WTC11 (cell line): ENCODE measurements around the gene DOCK7. TPM values are rescaled to one million over a fixed set of nuclear protein-coding genes. Genes with fewer than 3 reads are reported as not detected.

Experiments used
- ATAC-seq: fragments of 200-7000 bp; cut with Tn5 transposase; 2 replicates; pipeline ENCODE4 v1.10.0; 2021; ENCODE audit warnings: mild to moderate bottlenecking, moderate library complexity
- CTCF ChIA-PET: fragments of 300-600 bp; sonication (Branson Sonifier 250); formaldehyde crosslinking; loops from one replicate; lab custom pipeline; 2021; ENCODE audit warnings: antibody characterized with exemption; lab: Charles Lee
- POLR2A ChIA-PET: fragments of 350-600 bp; sonication (Branson Sonifier 250); formaldehyde crosslinking; loops from one replicate; lab custom pipeline; 2021; ENCODE audit warnings: antibody characterized with exemption; lab: Charles Lee
- DNase-seq: peaks from one replicate; pipeline ENCODE4 v3.0.0; 2021; ENCODE audit warnings: low spot score
- H3K27ac Mint-ChIP-seq: 2 replicates; pipeline ENCODE4 v1.8.0; 2021; ENCODE audit warnings: mixed read lengths
- H3K27me3 Mint-ChIP-seq: 2 replicates; pipeline ENCODE4 v1.8.0; 2021; ENCODE audit warnings: low read depth, mild to moderate bottlenecking, moderate library complexity, mixed read lengths
- H3K36me3 Mint-ChIP-seq: 2 replicates; pipeline ENCODE4 v1.8.0; 2021; ENCODE audit warnings: mixed read lengths
- H3K4me1 Mint-ChIP-seq: 2 replicates; pipeline ENCODE4 v1.8.0; 2022; ENCODE audit warnings: mixed read lengths
- H3K4me3 Mint-ChIP-seq: 2 replicates; pipeline ENCODE4 v1.8.0; 2021; ENCODE audit warnings: mild to moderate bottlenecking, moderate library complexity, mixed read lengths
- H3K9me3 Mint-ChIP-seq: 2 replicates; pipeline ENCODE4 v1.8.0; 2021; ENCODE audit warnings: mixed read lengths
- EMX1 ChIP-seq: fragments of 250-450 bp; sonication (Bioruptor Pico); IDR thresholded peaks from 2 replicates; pipeline ENCODE4 v1.8.0; 2021; ENCODE audit warnings: mild to moderate bottlenecking
- ERG ChIP-seq: fragments of 250-450 bp; sonication (Bioruptor Pico); IDR thresholded peaks from 2 replicates; pipeline ENCODE4 v1.8.0; 2021; ENCODE audit warnings: mild to moderate bottlenecking
- FOXK1 ChIP-seq: sonication (generic); formaldehyde crosslinking; IDR thresholded peaks from 2 replicates; pipeline ENCODE4 v1.8.0; 2022; ENCODE audit warnings: mild to moderate bottlenecking, moderate library complexity, missing genetic modification reagents
- GTF2I ChIP-seq: fragments of 250-450 bp; sonication (Bioruptor Pico); conservative IDR thresholded peaks from 2 replicates; pipeline ENCODE4 v1.4.0; 2021; ENCODE audit warnings: mild to moderate bottlenecking
- NR3C1 ChIP-seq: sonication (generic); formaldehyde crosslinking; conservative IDR thresholded peaks from 2 replicates; pipeline ENCODE4 v1.8.1; 2023; ENCODE audit warnings: low read depth, mild to moderate bottlenecking, missing genetic modification reagents
- OVOL2 ChIP-seq: fragments of 250-450 bp; sonication (Bioruptor Pico); IDR thresholded peaks from 2 replicates; pipeline ENCODE4 v1.9.0; 2021; ENCODE audit warnings: mild to moderate bottlenecking, borderline replicate concordance
- RELA ChIP-seq: sonication (generic); formaldehyde crosslinking; IDR thresholded peaks from 2 replicates; pipeline ENCODE4 v1.8.1; 2022; ENCODE audit warnings: missing genetic modification reagents, mild to moderate bottlenecking, borderline replicate concordance
- TEAD1 ChIP-seq: sonication (generic); formaldehyde crosslinking; IDR thresholded peaks from 2 replicates; pipeline ENCODE4 v1.8.0; 2022; ENCODE audit warnings: mild to moderate bottlenecking, missing genetic modification reagents
- TP53 ChIP-seq: sonication (generic); formaldehyde crosslinking; IDR thresholded peaks from 2 replicates; pipeline ENCODE4 v1.8.1; 2023; ENCODE audit warnings: mild to moderate bottlenecking, missing genetic modification reagents
- ZBTB43 ChIP-seq: sonication (generic); formaldehyde crosslinking; IDR thresholded peaks from 2 replicates; pipeline ENCODE4 v1.8.1; 2023; ENCODE audit warnings: mild to moderate bottlenecking, missing genetic modification reagents
- ZNF121 ChIP-seq: sonication (generic); formaldehyde crosslinking; IDR thresholded peaks from 2 replicates; pipeline ENCODE4 v1.8.0; 2023; ENCODE audit warnings: missing genetic modification reagents
- ZNF232 ChIP-seq: sonication (generic); formaldehyde crosslinking; IDR thresholded peaks from 2 replicates; pipeline ENCODE4 v1.8.0; 2022; ENCODE audit warnings: mild to moderate bottlenecking, missing genetic modification reagents
- ZNF317 ChIP-seq: sonication (generic); formaldehyde crosslinking; IDR thresholded peaks from 2 replicates; pipeline ENCODE4 v1.8.1; 2023; ENCODE audit warnings: low read depth, mild to moderate bottlenecking, moderate library complexity, missing genetic modification reagents, borderline replicate concordance
- ZNF423 ChIP-seq: fragments of 250-450 bp; sonication (Bioruptor Pico); IDR thresholded peaks from 2 replicates; pipeline ENCODE4 v2.1.2; 2022; ENCODE audit warnings: mild to moderate bottlenecking, moderate library complexity
- ZNF512 ChIP-seq: sonication (generic); formaldehyde crosslinking; IDR thresholded peaks from 2 replicates; pipeline ENCODE4 v1.8.1; 2022; ENCODE audit warnings: missing genetic modification reagents, borderline replicate concordance
- ZNF671 ChIP-seq: fragments of 250-450 bp; sonication (Bioruptor Pico); IDR thresholded peaks from 2 replicates; pipeline ENCODE4 v1.8.0; 2021; ENCODE audit warnings: mild to moderate bottlenecking
- total RNA-seq: library from RNA; stranded (reverse); gene quantifications from 3 replicates; pipeline ENCODE4 v1.2.3, GENCODE V29; 2021
- TF ChIP-seq, protein P1 (sequence below): sonication (generic); formaldehyde crosslinking; IDR thresholded peaks from 2 replicates; pipeline ENCODE4 v1.8.0; 2023; ENCODE audit warnings: mild to moderate bottlenecking, missing genetic modification reagents
- TF ChIP-seq, protein P2 (sequence below): sonication (generic); formaldehyde crosslinking; IDR thresholded peaks from 2 replicates; pipeline ENCODE4 v1.8.0; 2022; ENCODE audit warnings: mild to moderate bottlenecking, missing genetic modification reagents
- TF ChIP-seq, protein P3 (sequence below): fragments of 200-600 bp; IDR thresholded peaks from 2 replicates; pipeline ENCODE4 v1.8.0; 2022; ENCODE audit warnings: antibody characterized with exemption

The DOCK7 gene
- total RNA-seq, 1 experiment from 2014 or later: 34.2 TPM

GRCh38 chr1:62652387-62652786 lies 35.8 kb downstream of the DOCK7 start (continued):
- TF ChIP-seq, protein P1, sequence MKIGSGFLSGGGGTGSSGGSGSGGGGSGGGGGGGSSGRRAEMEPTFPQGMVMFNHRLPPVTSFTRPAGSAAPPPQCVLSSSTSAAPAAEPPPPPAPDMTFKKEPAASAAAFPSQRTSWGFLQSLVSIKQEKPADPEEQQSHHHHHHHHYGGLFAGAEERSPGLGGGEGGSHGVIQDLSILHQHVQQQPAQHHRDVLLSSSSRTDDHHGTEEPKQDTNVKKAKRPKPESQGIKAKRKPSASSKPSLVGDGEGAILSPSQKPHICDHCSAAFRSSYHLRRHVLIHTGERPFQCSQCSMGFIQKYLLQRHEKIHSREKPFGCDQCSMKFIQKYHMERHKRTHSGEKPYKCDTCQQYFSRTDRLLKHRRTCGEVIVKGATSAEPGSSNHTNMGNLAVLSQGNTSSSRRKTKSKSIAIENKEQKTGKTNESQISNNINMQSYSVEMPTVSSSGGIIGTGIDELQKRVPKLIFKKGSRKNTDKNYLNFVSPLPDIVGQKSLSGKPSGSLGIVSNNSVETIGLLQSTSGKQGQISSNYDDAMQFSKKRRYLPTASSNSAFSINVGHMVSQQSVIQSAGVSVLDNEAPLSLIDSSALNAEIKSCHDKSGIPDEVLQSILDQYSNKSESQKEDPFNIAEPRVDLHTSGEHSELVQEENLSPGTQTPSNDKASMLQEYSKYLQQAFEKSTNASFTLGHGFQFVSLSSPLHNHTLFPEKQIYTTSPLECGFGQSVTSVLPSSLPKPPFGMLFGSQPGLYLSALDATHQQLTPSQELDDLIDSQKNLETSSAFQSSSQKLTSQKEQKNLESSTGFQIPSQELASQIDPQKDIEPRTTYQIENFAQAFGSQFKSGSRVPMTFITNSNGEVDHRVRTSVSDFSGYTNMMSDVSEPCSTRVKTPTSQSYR (CRISPR knock-in tag): no peak
- TF ChIP-seq ERG: no peak
- no peak for TF ChIP-seq TEAD1
- no peak for TF ChIP-seq FOXK1 (CRISPR knock-in tag)
- TF ChIP-seq EMX1 (CRISPR knock-in tag): no peak
- TF ChIP-seq, all 79 proteins: peak for 0

GRCh38 chr1:62643283-62643682 lies 44.9 kb downstream of the DOCK7 start:
- Mint-ChIP-seq H3K4me3 (no peak overlapping the region), H3K36me3 (peaks cover 31% of the 10 kb centered on the region), H3K27ac (no peak overlapping the region), H3K27me3 (no peaks in the 10 kb centered on the region), H3K4me1 (no peaks in the 10 kb centered on the region; the same call in 1 of the 2 replicates), H3K9me3 (peaks cover 12% of the 10 kb centered on the region)
- no peak for TF ChIP-seq RELA
- no peak for TF ChIP-seq EMX1 (CRISPR knock-in tag)
- peak; percentile 84 for TF ChIP-seq ZNF317
- DNase-seq: no peak
- no peak for ATAC-seq
- POLR2A ChIA-PET: no interaction called here
- CTCF ChIA-PET: no interaction called here

GRCh38 chr1:62637392-62638105 lies 50.6 kb downstream of the DOCK7 start:
- Mint-ChIP-seq H3K9me3 (no peaks in the 10 kb centered on the region), H3K4me3 (no peak overlapping the region), H3K27me3 (no peaks in the 10 kb centered on the region), H3K4me1 (peaks cover 8% of the 10 kb centered on the region), H3K27ac (no peak overlapping the region), H3K36me3 (peaks cover 12% of the 10 kb centered on the region)
- CTCF ChIA-PET: no interaction called here
- ATAC-seq: no peak
- DNase-seq: no peak
- no peak for TF ChIP-seq GTF2I (CRISPR knock-in tag)
- no peak for TF ChIP-seq TP53
- no peak for TF ChIP-seq ZNF671
- TF ChIP-seq ZNF121: no peak
- TF ChIP-seq, protein P2, sequence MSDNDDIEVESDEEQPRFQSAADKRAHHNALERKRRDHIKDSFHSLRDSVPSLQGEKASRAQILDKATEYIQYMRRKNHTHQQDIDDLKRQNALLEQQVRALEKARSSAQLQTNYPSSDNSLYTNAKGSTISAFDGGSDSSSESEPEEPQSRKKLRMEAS: no peak
- no peak for TF ChIP-seq EMX1 (CRISPR knock-in tag)
- no peak for TF ChIP-seq NR3C1 (CRISPR knock-in tag)
- TF ChIP-seq, protein P3, sequence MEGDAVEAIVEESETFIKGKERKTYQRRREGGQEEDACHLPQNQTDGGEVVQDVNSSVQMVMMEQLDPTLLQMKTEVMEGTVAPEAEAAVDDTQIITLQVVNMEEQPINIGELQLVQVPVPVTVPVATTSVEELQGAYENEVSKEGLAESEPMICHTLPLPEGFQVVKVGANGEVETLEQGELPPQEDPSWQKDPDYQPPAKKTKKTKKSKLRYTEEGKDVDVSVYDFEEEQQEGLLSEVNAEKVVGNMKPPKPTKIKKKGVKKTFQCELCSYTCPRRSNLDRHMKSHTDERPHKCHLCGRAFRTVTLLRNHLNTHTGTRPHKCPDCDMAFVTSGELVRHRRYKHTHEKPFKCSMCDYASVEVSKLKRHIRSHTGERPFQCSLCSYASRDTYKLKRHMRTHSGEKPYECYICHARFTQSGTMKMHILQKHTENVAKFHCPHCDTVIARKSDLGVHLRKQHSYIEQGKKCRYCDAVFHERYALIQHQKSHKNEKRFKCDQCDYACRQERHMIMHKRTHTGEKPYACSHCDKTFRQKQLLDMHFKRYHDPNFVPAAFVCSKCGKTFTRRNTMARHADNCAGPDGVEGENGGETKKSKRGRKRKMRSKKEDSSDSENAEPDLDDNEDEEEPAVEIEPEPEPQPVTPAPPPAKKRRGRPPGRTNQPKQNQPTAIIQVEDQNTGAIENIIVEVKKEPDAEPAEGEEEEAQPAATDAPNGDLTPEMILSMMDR: no peak
- POLR2A ChIA-PET: no interaction called here

DNA sequence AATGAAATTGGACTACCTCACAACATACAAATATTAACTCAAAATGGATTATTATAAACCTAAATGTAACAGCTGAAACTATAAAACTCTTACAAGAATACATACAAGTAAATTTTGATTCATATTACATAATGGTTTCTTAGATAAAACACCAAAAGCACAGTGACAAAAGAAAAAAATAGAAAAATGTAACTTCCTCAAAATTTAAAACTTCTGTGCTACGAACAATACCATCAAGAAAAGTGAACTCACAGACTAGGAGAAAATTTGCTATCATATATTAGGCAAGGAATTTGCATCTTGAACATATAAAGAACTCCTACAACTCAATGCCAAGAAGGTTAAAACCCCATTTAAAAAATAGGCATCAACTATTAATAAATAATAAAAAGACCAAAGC lies 59.7 kb downstream of the DOCK7 start:
- H3K4me3 Mint-ChIP-seq: no peak overlapping the region
- CTCF ChIA-PET: no interaction called here

More for the DNA sequence above, 59.7 kb downstream of the DOCK7 start:
- Mint-ChIP-seq H3K27ac (no peak overlapping the region), H3K9me3 (no peaks in the 10 kb centered on the region), H3K36me3 (peaks cover 14% of the 10 kb centered on the region), H3K27me3 (no peaks in the 10 kb centered on the region)
- DNase-seq: no peak
- TF ChIP-seq ZNF232 (CRISPR knock-in tag) (no peak), OVOL2 (no peak), FOXK1 (CRISPR knock-in tag) (no peak), ZBTB43 (CRISPR knock-in tag) (no peak), ZNF423 (no peak), ZNF512 (CRISPR knock-in tag) (no peak)
- TF ChIP-seq, all 79 proteins: peak for 0
- POLR2A ChIA-PET: no interaction called here
- no peak for ATAC-seq
- no peaks in the 10 kb centered on the region for H3K4me1 Mint-ChIP-seq
